Stimulated activated CD8-positive, alpha-beta memory T cell treated with anti-CD3 and anti-CD28 coated beads, Interleukin-12 subunit alpha, Interleukin-12 subunit beta, amount 100 ng/mL, for 24 hours (primary cell): ENCODE measurements around the gene KCNQ1.

ENCODE experiments used
- DNase-seq: peaks from one replicate; pipeline ENCODE4 v3.0.0-alpha.2; 2020; ENCODE audit errors: extremely low read depth

The KCNQ1 gene

GRCh38 chr11:2443881-2444820, 657 bp upstream of the KCNQ1 start, which contains the start of gene TRPM5:
Gene TRPM5 (minus strand): TSS chr11:2444514. CDS start chr11:2423036, 21,478 bp downstream.
- DNase-seq, result peak; percentile 45

- DNase-seq, result no peak
Measured at GRCh38 chr11:2445746-2446551, 1.1 kb downstream of the KCNQ1 start.

- DNase-seq, result no peak
Measured at GRCh38 chr11:2446590-2447252, 1.9 kb downstream of the KCNQ1 start.

- DNase-seq, result no peak
Measured at GRCh38 chr11:2447253-2447950, 2.6 kb downstream of the KCNQ1 start.

- no peak for DNase-seq
Measured at GRCh38 chr11:2447951-2448650, 3.3 kb downstream of the KCNQ1 start.

- no peak for DNase-seq
Measured at GRCh38 chr11:2448661-2449547, 4.1 kb downstream of the KCNQ1 start.

- no peak for DNase-seq
Measured at GRCh38 chr11:2449548-2450320, 4.9 kb downstream of the KCNQ1 start.

GRCh38 chr11:2450321-2451041, 5.7 kb downstream of the KCNQ1 start:
- DNase-seq, result no peak

GRCh38 chr11:2451336-2451735, 6.5 kb downstream of the KCNQ1 start:
- DNase-seq, result no peak

- DNase-seq, result no peak
Measured at GRCh38 chr11:2451916-2452315, 7.1 kb downstream of the KCNQ1 start.

GRCh38 chr11:2452321-2453012, 7.7 kb downstream of the KCNQ1 start:
- no peak for DNase-seq

GRCh38 chr11:2453436-2453835, 8.6 kb downstream of the KCNQ1 start:
- no peak for DNase-seq

GRCh38 chr11:2458321-2458720, 13.5 kb downstream of the KCNQ1 start:
- no peak for DNase-seq

- DNase-seq, result no peak
Measured at GRCh38 chr11:2459016-2459725, 14.4 kb downstream of the KCNQ1 start.

- DNase-seq, result no peak
Measured at GRCh38 chr11:2459796-2460531, 15.2 kb downstream of the KCNQ1 start.

GRCh38 chr11:2460540-2461252, 15.9 kb downstream of the KCNQ1 start:
- no peak for DNase-seq
